IMR-90 (cell line): ENCODE data around the gene PPFIBP2.

Source experiments
- CEBPB ChIP-seq: IDR thresholded peaks from 2 replicates; pipeline ENCODE4 v1.6.1; 2012; ENCODE audit warnings: low read depth, low read length, improper control_type of control experiment
- POLR2A ChIP-seq: IDR thresholded peaks from 2 replicates; pipeline ENCODE4 v1.6.1; 2012; ENCODE audit warnings: mild to moderate bottlenecking, low read depth, low read length
- TF ChIP-seq, protein P1 (sequence below): conservative IDR thresholded peaks from 2 replicates; pipeline ENCODE4 v1.5.1; 2012; ENCODE audit warnings: mild to moderate bottlenecking, low read depth, low read length, improper control_type of control experiment
- TF ChIP-seq, protein P2 (sequence below): fragments of 150-350 bp; IDR thresholded peaks from 2 replicates; pipeline ENCODE4 v1.6.1; 2016; ENCODE audit warnings: low read depth, mild to moderate bottlenecking, low read length, moderate library complexity, borderline replicate concordance

DNA sequence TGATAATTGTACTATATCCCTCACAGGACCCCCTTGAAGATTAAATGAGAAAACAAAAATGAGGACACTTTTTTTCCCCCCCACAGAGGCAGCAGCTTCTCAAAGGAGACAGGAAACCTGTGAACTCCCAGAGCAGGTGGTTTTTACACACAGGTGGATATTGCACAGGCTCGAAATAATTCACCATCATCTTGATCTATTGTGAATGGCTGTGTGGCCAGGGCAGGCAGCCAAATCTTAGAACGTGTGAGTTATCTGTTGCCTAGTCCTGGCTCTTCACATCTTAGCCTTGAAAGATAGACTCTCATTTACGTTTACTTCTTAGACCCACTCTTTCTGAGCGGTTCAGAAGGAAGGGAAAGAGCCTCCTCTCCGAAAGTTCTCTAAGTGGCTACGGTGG lies 23.5 kb downstream of the PPFIBP2 start:
- TF ChIP-seq, protein P1, sequence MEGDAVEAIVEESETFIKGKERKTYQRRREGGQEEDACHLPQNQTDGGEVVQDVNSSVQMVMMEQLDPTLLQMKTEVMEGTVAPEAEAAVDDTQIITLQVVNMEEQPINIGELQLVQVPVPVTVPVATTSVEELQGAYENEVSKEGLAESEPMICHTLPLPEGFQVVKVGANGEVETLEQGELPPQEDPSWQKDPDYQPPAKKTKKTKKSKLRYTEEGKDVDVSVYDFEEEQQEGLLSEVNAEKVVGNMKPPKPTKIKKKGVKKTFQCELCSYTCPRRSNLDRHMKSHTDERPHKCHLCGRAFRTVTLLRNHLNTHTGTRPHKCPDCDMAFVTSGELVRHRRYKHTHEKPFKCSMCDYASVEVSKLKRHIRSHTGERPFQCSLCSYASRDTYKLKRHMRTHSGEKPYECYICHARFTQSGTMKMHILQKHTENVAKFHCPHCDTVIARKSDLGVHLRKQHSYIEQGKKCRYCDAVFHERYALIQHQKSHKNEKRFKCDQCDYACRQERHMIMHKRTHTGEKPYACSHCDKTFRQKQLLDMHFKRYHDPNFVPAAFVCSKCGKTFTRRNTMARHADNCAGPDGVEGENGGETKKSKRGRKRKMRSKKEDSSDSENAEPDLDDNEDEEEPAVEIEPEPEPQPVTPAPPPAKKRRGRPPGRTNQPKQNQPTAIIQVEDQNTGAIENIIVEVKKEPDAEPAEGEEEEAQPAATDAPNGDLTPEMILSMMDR: no peak
- TF ChIP-seq POLR2A (no peak), CEBPB (no peak)
- TF ChIP-seq, protein P2, sequence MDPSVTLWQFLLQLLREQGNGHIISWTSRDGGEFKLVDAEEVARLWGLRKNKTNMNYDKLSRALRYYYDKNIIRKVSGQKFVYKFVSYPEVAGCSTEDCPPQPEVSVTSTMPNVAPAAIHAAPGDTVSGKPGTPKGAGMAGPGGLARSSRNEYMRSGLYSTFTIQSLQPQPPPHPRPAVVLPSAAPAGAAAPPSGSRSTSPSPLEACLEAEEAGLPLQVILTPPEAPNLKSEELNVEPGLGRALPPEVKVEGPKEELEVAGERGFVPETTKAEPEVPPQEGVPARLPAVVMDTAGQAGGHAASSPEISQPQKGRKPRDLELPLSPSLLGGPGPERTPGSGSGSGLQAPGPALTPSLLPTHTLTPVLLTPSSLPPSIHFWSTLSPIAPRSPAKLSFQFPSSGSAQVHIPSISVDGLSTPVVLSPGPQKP: no peak
